K562 (cell line): ENCODE measurements around the gene EXOC4. TPM values are rescaled to one million over a fixed set of nuclear protein-coding genes. Genes with fewer than 3 reads are reported as not detected.
A peak's percentile ranks its signal among the peaks of the same experiment; 100 is the strongest.

ENCODE experiments used
- FOXJ2 ChIP-seq: fragments of 200-800 bp; sonication (Bioruptor generic); IDR thresholded peaks from 2 replicates; pipeline ENCODE4 v1.6.1; 2016; ENCODE audit warnings: missing genetic modification characterization, missing compliant biosample characterization
- HDAC2 ChIP-seq: fragments of 450-650 bp; IDR thresholded peaks from 2 replicates; pipeline ENCODE4 v1.6.1; 2016; ENCODE audit warnings: mild to moderate bottlenecking
- JUND ChIP-seq, 2 experiments: IDR thresholded peaks; 2 replicates in 1 of 2; 3 replicates in 1 of 2; pipeline ENCODE4 v1.6.1; 2011; ENCODE audit warnings: borderline replicate concordance in 2 of 2, low read depth in 2 of 2, low read length in 2 of 2, improper control_type of control experiment in 1 of 2, missing biosample characterization in 1 of 2, missing genetic modification characterization in 1 of 2, missing genetic modification reagents in 1 of 2
- NFRKB ChIP-seq: fragments of 450-650 bp; IDR thresholded peaks from 2 replicates; pipeline ENCODE4 v1.6.1; 2016; ENCODE audit warnings: low read depth
- POLR2A ChIP-seq: fragments of 450-650 bp; conservative IDR thresholded peaks from 2 replicates; pipeline ENCODE4 v1.6.1; 2016
- PTBP1 ChIP-seq: fragments of 200-400 bp; formaldehyde crosslinking; IDR thresholded peaks from 2 replicates; pipeline ENCODE4 v1.6.1; 2017; ENCODE audit warnings: low read depth, low read length
- XRCC3 ChIP-seq: fragments of 450-650 bp; IDR thresholded peaks from 2 replicates; pipeline ENCODE4 v1.6.1; 2017; ENCODE audit warnings: mild to moderate bottlenecking, moderate library complexity
- ZNF589 ChIP-seq: fragments of 200-800 bp; sonication (Bioruptor generic); IDR thresholded peaks from 2 replicates; pipeline ENCODE4 v1.6.1; 2016; ENCODE audit warnings: low read depth, missing genetic modification characterization, missing compliant biosample characterization
- polyA plus RNA-seq, 8 experiments: library from polyadenylated mRNA; depleted of rRNA in 4 of 8; stranded (reverse) in 5 of 8; unstranded in 3 of 8; fragments of >200 nt; fragmentation: Nextera tagmentation in 2 of 8; fragmentation: Illumina TruSeq in 1 of 8; extraction: Ambion mirVana in 2 of 8; extraction: Trizol in 1 of 8; gene quantifications; 2 replicates each; pipeline versions ENCODE4 v1.2.1 to v1.2.3, GENCODE V29; 2011 to 2014; ENCODE audit warnings: inconsistent platforms in 1 of 8, missing spikeins in 1 of 8
- total RNA-seq, 7 experiments: library from RNA; depleted of rRNA in 6 of 7; stranded (reverse); fragments of >200 nt in 6 of 7; fragmentation: Illumina TruSeq in 2 of 7; extraction: Trizol in 2 of 7; gene quantifications; 2 replicates each; pipeline versions ENCODE4 v1.2.1 to v1.2.3, GENCODE V29; 2011 to 2021; ENCODE audit warnings: low replicate concordance in 1 of 7
- TF ChIP-seq, protein P1 (sequence below): fragments of 450-650 bp; IDR thresholded peaks from 2 replicates; pipeline ENCODE4 v1.7.1; 2018; ENCODE audit warnings: mild to moderate bottlenecking, low read depth; ENCODE audit not compliant: partially characterized antibody
- TF ChIP-seq, protein P2 (sequence below), 2 experiments: IDR thresholded peaks; 2 replicates each; pipeline ENCODE4 v1.6.1; 2012; ENCODE audit warnings: improper control_type of control experiment in 2 of 2, low read depth in 2 of 2, low read length in 2 of 2, borderline replicate concordance in 1 of 2
- TF ChIP-seq, protein P3 (sequence below): IDR thresholded peaks from 2 replicates; pipeline ENCODE4 v1.6.1; 2011; ENCODE audit not compliant: insufficient read length; ENCODE audit errors: extremely low read depth
- TF ChIP-seq, protein P4 (sequence below), 2 experiments: fragments of 450-650 bp; IDR thresholded peaks; 2 replicates each; pipeline ENCODE4 v1.6.1; 2016; ENCODE audit warnings: mild to moderate bottlenecking in 2 of 2, borderline replicate concordance in 1 of 2, low read depth in 1 of 2, moderate library complexity in 1 of 2

EXOC4 gene
- total and polyA plus RNA-seq, 9 of the 15 experiments (the other 6 are each of a cell fraction or from before 2014, with no cell fraction given): 18.5 to 73.1 (median 46.6) TPM

DNA sequence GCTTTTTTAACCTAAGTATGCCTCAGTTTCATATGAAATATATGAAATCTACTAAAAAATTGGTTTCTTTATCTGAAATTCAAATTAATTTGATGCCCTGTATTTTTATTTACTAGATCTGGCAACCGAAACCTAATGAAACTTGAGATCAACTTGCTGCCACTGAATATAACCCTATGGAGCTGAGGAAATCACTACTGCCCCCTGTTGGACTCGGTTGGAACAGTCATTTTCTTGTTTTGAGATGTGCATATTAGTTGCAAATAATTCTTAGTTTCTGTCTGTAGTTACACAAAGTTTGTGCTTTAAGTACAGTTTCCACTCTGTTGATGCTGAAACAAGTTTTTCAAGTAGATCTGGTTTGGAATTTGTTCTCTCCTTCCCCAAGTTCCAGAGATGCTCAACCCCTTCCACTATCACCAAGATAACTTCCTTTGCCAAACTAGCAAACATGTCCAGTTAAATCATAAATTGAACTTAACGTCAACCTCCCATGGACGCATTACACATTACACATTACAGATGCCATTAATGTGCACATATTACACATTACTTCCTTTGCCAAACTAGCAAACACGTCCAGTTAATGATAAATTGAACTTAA is 22.2 kb upstream of the EXOC4 start (continued):
- TF ChIP-seq, protein P1, sequence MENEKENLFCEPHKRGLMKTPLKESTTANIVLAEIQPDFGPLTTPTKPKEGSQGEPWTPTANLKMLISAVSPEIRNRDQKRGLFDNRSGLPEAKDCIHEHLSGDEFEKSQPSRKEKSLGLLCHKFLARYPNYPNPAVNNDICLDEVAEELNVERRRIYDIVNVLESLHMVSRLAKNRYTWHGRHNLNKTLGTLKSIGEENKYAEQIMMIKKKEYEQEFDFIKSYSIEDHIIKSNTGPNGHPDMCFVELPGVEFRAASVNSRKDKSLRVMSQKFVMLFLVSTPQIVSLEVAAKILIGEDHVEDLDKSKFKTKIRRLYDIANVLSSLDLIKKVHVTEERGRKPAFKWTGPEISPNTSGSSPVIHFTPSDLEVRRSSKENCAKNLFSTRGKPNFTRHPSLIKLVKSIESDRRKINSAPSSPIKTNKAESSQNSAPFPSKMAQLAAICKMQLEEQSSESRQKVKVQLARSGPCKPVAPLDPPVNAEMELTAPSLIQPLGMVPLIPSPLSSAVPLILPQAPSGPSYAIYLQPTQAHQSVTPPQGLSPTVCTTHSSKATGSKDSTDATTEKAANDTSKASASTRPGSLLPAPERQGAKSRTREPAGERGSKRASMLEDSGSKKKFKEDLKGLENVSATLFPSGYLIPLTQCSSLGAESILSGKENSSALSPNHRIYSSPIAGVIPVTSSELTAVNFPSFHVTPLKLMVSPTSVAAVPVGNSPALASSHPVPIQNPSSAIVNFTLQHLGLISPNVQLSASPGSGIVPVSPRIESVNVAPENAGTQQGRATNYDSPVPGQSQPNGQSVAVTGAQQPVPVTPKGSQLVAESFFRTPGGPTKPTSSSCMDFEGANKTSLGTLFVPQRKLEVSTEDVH: no peak
- TF ChIP-seq JUND (IDR thresholded peaks at IDR 0.05; ENCODE audit: borderline replicate concordance, low read depth, low read length) (peak; percentile 30; the same call in 1 of the 2 replicates), JUND (tag; IDR thresholded peaks at IDR 0.05; ENCODE audit: borderline replicate concordance, low read depth, low read length) (no peak), FOXJ2 (tag) (0 out of 2 replicates have a peak, but pooled peaks have one; percentile 26), PTBP1 (no peak), NFRKB (no peak), HDAC2 (no peak), ZNF589 (CRISPR knock-in tag) (no peak), POLR2A (no peak), XRCC3 (no peak)
- TF ChIP-seq, protein P2, sequence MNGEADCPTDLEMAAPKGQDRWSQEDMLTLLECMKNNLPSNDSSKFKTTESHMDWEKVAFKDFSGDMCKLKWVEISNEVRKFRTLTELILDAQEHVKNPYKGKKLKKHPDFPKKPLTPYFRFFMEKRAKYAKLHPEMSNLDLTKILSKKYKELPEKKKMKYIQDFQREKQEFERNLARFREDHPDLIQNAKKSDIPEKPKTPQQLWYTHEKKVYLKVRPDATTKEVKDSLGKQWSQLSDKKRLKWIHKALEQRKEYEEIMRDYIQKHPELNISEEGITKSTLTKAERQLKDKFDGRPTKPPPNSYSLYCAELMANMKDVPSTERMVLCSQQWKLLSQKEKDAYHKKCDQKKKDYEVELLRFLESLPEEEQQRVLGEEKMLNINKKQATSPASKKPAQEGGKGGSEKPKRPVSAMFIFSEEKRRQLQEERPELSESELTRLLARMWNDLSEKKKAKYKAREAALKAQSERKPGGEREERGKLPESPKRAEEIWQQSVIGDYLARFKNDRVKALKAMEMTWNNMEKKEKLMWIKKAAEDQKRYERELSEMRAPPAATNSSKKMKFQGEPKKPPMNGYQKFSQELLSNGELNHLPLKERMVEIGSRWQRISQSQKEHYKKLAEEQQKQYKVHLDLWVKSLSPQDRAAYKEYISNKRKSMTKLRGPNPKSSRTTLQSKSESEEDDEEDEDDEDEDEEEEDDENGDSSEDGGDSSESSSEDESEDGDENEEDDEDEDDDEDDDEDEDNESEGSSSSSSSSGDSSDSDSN (IDR thresholded peaks at IDR 0.05; ENCODE audit: borderline replicate concordance in 1 of 2, low read depth in 2 of 2, low read length in 2 of 2): no peak
- TF ChIP-seq, protein P3, sequence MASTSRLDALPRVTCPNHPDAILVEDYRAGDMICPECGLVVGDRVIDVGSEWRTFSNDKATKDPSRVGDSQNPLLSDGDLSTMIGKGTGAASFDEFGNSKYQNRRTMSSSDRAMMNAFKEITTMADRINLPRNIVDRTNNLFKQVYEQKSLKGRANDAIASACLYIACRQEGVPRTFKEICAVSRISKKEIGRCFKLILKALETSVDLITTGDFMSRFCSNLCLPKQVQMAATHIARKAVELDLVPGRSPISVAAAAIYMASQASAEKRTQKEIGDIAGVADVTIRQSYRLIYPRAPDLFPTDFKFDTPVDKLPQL: no peak
- TF ChIP-seq, protein P4, sequence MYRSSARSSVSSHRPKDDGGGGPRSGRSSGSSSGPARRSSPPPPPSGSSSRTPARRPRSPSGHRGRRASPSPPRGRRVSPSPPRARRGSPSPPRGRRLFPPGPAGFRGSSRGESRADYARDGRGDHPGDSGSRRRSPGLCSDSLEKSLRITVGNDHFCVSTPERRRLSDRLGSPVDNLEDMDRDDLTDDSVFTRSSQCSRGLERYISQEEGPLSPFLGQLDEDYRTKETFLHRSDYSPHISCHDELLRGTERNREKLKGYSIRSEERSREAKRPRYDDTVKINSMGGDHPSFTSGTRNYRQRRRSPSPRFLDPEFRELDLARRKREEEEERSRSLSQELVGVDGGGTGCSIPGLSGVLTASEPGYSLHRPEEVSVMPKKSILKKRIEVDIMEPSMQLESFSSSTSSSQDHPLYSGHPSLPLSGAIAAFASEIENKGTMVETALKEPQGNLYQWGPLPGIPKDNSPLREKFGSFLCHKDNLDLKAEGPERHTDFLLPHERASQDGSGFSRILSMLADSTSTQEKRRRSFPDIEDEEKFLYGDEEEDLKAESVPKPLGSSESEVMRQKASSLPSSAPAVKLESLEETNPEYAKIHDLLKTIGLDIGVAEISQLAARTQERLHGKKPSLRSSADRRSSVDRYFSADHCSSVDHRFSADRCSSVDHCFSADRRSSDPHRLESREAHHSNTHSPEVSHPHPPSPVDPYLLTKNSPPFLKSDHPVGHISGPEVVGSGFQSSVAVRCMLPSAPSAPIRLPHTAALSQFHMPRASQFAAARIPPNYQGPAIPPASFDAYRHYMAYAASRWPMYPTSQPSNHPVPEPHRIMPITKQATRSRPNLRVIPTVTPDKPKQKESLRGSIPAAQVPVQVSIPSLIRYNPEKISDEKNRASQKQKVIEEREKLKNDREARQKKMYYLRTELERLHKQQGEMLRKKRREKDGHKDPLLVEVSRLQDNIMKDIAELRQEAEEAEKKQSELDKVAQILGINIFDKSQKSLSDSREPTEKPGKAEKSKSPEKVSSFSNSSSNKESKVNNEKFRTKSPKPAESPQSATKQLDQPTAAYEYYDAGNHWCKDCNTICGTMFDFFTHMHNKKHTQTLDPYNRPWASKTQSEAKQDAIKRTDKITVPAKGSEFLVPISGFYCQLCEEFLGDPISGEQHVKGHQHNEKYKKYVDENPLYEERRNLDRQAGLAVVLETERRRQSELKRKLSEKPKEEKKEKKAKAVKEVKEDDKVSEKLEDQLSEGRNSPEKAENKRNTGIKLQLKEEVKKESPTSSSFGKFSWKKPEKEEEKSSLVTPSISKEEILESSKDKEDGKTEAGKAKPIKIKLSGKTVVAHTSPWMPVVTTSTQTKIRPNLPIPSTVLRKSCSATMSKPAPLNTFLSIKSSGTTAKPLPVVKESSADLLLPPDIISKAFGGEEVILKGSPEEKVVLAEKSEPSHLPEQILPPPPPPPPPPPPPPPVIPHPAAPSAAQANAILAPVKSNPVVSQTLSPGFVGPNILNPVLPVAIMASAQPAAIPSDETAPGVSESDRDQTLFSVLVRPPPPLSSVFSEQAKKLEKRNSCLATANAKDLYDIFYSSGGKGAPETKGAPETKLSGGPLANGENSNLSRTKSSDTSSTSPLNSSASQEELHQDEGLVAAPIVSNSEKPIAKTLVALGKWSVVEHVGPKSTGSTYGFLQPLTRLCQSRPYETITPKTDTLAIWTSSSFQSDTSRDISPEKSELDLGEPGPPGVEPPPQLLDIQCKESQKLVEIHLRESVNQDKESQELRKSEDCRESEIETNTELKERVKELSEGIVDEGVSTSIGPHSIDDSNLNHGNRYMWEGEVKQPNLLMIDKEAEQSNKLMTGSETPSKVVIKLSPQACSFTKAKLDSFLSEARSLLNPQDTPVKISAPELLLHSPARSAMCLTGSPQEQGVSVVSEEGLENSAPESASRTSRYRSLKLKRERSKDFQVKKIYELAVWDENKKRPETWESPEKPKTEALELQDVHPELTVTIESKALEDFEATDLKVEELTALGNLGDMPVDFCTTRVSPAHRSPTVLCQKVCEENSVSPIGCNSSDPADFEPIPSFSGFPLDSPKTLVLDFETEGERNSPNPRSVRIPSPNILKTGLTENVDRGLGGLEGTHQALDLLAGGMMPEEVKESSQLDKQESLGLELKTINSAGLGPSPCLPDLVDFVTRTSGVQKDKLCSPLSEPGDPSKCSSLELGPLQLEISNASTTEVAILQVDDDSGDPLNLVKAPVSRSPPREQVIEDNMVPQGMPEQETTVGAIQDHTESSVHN (IDR thresholded peaks at IDR 0.05; ENCODE audit: borderline replicate concordance in 1 of 2, low read depth in 1 of 2): no peak
